Stimulated activated naive B cell treated with anti-CD40 and anti-IgM and Interleukin-4, amounts not matched to agents 10 μg/mL and 1 μg/mL and 100 μg/mL, for 72 hours (primary cell): Measurements from ENCODE around the gene ASCL2.

Experiments
- ATAC-seq, 2 donors: fragments of 150-1000 bp; cut with Tn5 transposase; replicated peaks; 2 replicates each; pipeline ENCODE4 v1.10.0; 2021; ENCODE audit warnings: moderate library complexity in 1 of 2
- DNase-seq: peaks from one replicate; pipeline ENCODE4 v3.0.0; 2021
- H3K27ac Mint-ChIP-seq: one replicate; pipeline ENCODE4 v1.8.0; 2022; ENCODE audit warnings: mild to moderate bottlenecking, mixed read lengths
- H3K27me3 Mint-ChIP-seq, 2 donors: one replicate each; pipeline ENCODE4 v1.8.0; 2022; ENCODE audit warnings: mixed read lengths in 2 of 2
- H3K36me3 Mint-ChIP-seq, 2 donors: one replicate each; pipeline ENCODE4 v1.8.0; 2022; ENCODE audit warnings: mixed read lengths in 2 of 2, mild to moderate bottlenecking in 1 of 2
- H3K4me1 Mint-ChIP-seq, 2 donors: one replicate each; pipeline ENCODE4 v1.8.0; 2022; ENCODE audit warnings: mixed read lengths in 2 of 2, mild to moderate bottlenecking in 1 of 2
- H3K4me3 Mint-ChIP-seq, 2 donors: one replicate each; pipeline ENCODE4 v1.8.0; 2022; ENCODE audit warnings: mild to moderate bottlenecking in 2 of 2, mixed read lengths in 2 of 2, moderate library complexity in 1 of 2
- H3K9me3 Mint-ChIP-seq, 2 donors: one replicate each; pipeline ENCODE4 v1.8.0; 2022; ENCODE audit warnings: mixed read lengths in 2 of 2, mild to moderate bottlenecking in 1 of 2

Gene ASCL2

DNA sequence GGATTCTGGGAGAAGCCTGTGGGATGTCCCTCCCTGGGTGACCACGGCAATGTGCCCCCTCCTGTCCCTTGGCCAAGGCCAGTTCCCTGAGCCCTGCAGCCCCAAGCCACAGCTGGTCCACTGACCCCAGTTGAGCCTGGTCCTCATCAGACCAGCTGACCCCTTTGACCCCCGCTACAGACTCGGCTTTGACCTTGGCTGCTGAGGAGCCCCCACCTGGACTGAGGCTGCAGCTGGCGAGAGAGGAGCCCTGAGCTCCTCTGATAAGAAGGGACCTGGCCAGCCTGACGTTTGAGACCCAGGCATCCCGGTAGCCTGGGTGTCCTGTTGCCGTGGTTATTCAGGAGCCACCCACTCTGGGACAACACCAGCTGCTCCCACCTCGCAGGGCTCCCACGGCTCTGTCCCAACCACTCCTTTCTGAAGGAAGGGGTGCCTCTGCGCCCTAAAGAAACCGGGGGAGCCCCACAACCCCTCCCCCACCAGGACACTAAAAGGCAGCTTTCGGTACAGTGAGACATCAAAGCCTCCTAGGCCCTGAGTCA, 3.0 kb downstream of the ASCL2 start:
- Mint-ChIP-seq H3K4me3 (no peak overlapping the region), H3K27me3 (peaks cover 12 to 19% of the 10 kb centered on the region in 2 donors), H3K4me1 (peaks cover 24 to 47% of the 10 kb centered on the region in 2 donors), H3K27ac (no peak overlapping the region), H3K9me3 (no peaks in the 10 kb centered on the region), H3K36me3 (no peaks in the 10 kb centered on the region)
- ATAC-seq: no peak
- DNase-seq: no peak

DNA sequence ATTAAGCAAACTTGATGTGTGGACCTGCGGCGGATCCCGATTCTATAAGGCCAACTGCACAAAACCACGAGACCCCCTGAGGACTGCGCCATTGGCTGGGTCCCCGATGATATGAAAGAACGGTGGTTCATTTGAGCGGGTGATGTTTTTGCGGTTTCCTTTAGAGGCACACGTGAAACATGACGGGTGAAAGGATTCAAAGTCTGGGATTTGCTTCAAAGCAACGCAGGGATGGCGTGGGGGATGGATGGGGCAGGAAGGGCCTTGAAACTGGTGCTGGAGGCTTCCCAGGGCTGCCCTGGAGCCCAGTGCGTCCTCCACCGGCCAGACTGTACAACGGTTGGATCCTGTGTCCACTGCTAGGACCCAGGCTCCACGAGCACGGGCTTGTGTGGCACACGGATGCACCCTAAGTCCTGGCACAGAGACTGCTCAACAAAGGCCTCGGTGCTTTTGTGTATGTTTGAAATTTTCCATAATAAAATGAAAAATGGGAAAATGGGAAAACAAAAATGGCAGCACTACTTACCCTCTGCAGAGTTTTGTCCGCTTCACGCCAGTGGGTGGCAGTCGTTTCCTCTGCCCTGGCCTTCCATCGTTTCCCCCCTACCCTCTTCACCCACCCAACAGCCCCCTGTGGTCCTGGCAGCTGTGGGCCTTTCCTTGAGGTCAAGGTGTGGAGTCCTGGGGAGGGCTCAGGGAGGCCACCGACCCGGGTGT, 3.6 kb downstream of the ASCL2 start:
- no peak overlapping the region for H3K27ac Mint-ChIP-seq
- no peaks in the 10 kb centered on the region for H3K36me3 Mint-ChIP-seq
- H3K9me3 Mint-ChIP-seq: no peaks in the 10 kb centered on the region
- H3K4me1 Mint-ChIP-seq: peaks cover 24 to 46% of the 10 kb centered on the region in 2 donors
- peaks cover 8 to 18% of the 10 kb centered on the region in 2 donors for H3K27me3 Mint-ChIP-seq
- no peak for DNase-seq
- peak overlapping the region; percentile 66 to 74 for H3K4me3 Mint-ChIP-seq
- no peak for ATAC-seq

DNA sequence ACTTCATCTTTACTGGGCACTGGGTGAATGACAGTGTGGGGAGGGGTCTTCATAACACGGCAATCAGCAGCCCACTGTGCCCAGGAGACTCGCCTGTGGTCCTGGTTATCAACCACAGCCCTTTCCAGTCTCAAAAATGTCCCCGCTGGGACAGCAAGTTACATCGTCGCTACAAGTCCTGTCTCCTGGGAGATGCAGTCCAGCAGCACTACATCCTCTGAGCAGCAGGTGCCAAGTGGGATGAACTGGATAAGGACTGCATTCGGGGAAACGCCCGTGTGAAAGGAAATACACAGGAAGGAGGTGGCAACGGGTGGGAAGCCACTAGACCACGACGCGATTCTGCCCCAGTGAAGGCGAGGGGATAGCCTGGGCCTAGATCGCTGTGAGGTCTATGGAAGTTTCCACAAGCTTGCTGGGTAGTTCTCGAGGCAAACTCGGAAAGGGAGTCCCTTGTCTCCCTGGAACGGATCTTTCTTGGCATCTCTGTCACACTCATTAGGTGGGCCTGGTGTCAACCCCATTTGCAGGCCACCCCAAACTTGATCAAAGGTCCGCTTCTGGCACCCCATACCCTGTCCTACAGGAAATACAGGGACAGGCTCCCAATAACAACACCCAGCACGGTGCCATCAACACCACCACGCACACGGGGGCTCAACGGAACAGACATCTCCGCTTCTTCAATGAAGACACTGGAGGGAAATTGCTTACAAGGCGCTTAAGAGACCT, 4.4 kb downstream of the ASCL2 start:
- ATAC-seq (peak in 1 of 2 donors; percentile 1), DNase-seq (no peak)
- H3K4me1 Mint-ChIP-seq: peaks cover 22 to 46% of the 10 kb centered on the region in 2 donors
- H3K27me3 Mint-ChIP-seq: peaks cover 3 to 15% of the 10 kb centered on the region in 2 donors
- H3K4me3 Mint-ChIP-seq: peak overlapping the region; percentile 66 to 74
- no peaks in the 10 kb centered on the region for H3K9me3 Mint-ChIP-seq
- H3K27ac Mint-ChIP-seq: peak overlapping the region; percentile 88
- H3K36me3 Mint-ChIP-seq: no peaks in the 10 kb centered on the region

DNA sequence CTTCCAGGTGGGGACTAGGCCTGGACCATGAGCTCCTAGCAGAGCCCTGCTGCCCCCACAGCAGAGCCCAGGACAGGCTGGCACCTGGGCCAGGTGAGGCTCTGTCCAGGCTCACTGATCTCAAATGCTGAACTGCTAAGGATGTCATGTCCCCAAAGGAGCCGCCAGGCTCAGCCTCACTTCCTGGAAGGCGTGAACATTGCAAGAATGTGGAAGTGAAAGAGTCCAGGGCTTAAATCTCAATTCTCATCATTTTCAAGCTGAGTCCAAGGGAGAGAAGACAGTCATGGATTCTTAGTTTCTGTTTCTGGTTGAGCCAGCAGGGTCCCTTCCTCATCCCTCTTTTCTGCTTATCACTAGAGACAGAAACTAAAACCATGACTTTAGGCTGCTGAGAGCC, 5.0 kb downstream of the ASCL2 start:
- peak; percentile 59 for DNase-seq
- ATAC-seq: peak; percentile 87 to 92
- H3K36me3 Mint-ChIP-seq: no peaks in the 10 kb centered on the region
- H3K27me3 Mint-ChIP-seq: peaks cover 0 to 10% of the 10 kb centered on the region in 2 donors
- peak overlapping the region; percentile 88 for H3K27ac Mint-ChIP-seq
- H3K4me3 Mint-ChIP-seq: peak overlapping the region; percentile 66 to 74
- peaks cover 19 to 44% of the 10 kb centered on the region in 2 donors for H3K4me1 Mint-ChIP-seq
- no peaks in the 10 kb centered on the region for H3K9me3 Mint-ChIP-seq

DNA sequence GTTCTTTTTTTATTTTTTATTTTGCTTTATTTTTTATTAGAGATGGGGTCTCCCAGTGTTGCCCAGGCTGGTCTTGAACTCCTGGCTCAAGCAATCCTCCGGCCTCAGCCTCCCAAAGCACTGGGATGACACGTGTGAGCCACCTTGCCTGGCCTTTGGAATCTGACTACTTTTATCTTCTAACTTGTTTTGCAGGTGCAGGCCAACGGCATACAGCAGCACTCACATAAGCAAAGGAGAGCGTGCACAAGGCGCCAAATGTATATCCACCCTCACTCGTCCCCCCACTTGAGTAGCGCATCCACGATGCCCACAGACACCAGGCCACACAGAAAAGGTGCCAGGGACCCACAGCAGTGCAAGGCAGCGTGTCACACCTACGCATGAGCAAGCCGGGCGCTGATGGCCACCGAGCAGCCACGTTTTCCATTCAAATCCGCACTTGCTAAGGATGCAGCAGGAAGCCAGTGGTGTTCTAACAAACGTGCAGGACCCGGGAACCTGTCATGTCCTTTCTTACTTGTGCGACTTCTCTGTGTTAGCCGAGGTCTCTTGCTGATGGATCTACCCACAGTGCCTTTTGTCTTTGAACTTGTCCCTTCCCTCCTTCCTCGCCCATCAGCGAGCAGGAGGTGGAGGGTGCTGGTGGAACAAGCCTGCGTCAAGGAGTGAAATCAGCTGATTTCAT, 5.9 kb downstream of the ASCL2 start:
- no peak for ATAC-seq
- Mint-ChIP-seq H3K4me3 (no peak overlapping the region), H3K27ac (no peak overlapping the region), H3K36me3 (no peaks in the 10 kb centered on the region), H3K27me3 (peaks cover 0 to 8% of the 10 kb centered on the region in 2 donors), H3K9me3 (no peaks in the 10 kb centered on the region), H3K4me1 (peaks cover 19 to 41% of the 10 kb centered on the region in 2 donors)
- DNase-seq: no peak

DNA sequence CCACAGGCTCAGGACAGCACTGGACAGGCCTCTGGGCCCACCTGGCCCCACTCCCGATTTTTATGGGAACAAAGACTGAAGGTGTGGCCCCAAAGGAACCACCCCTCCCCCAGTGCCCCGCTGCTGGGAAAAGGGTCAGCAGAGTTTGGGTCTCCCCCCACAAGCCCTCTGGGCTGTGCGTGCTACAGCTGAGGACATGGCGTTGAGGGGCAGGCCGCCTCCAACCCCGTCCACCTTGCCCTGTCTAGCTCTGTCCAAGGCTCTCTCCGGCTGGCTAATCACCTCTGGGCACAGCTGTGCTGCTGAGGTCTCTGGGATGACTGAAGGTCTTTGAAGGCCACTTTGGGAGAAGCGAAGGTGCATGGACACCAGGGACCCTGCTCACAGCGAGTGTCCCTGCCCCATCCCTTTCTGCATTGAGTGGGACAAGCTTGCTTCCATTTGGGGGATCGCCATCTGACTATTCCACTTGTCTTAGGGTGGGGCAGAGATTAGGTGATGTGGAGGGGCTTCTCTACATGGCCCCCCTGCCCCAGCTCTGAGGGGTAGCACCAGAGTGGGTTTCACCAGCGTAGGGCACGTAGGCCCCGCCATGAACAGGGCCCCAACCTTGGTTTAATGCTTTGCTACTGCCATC, 6.5 kb downstream of the ASCL2 start:
- Mint-ChIP-seq H3K36me3 (no peaks in the 10 kb centered on the region), H3K9me3 (no peaks in the 10 kb centered on the region), H3K27me3 (peaks cover 0 to 8% of the 10 kb centered on the region in 2 donors), H3K27ac (no peak overlapping the region), H3K4me1 (peaks cover 19 to 37% of the 10 kb centered on the region in 2 donors), H3K4me3 (no peak overlapping the region)
- ATAC-seq (no peak), DNase-seq (no peak)

DNA sequence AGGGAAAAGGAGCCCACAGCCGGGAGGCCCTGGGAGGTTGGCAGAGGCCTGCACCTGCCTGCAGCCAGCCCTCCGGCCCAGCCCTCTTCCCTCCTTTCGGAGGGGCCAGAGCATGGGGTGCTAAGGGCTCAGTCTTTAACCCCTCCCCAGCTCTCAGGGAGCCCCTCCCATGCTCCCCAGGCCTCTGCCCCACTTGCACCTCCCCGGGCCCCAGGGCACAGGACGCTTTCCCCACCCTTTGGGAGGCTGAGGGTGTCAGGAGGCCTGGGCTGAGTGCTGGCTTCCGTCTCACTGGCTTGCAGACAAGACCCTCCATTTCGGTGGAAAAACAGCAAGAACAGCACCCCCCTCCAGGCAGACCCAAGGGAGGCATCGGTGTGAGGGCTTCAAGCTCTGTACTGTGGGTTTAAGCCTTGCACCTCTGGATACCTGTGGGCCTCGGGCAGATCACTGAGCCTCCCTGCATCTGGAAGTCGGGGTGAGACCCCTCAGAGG, 7.3 kb downstream of the ASCL2 start:
- Mint-ChIP-seq H3K4me3 (no peak overlapping the region), H3K27me3 (peaks cover 4 to 14% of the 10 kb centered on the region in 2 donors), H3K36me3 (no peaks in the 10 kb centered on the region), H3K27ac (no peak overlapping the region), H3K4me1 (peaks cover 20 to 37% of the 10 kb centered on the region in 2 donors), H3K9me3 (no peaks in the 10 kb centered on the region)
- DNase-seq (no peak), ATAC-seq (no peak)

DNA sequence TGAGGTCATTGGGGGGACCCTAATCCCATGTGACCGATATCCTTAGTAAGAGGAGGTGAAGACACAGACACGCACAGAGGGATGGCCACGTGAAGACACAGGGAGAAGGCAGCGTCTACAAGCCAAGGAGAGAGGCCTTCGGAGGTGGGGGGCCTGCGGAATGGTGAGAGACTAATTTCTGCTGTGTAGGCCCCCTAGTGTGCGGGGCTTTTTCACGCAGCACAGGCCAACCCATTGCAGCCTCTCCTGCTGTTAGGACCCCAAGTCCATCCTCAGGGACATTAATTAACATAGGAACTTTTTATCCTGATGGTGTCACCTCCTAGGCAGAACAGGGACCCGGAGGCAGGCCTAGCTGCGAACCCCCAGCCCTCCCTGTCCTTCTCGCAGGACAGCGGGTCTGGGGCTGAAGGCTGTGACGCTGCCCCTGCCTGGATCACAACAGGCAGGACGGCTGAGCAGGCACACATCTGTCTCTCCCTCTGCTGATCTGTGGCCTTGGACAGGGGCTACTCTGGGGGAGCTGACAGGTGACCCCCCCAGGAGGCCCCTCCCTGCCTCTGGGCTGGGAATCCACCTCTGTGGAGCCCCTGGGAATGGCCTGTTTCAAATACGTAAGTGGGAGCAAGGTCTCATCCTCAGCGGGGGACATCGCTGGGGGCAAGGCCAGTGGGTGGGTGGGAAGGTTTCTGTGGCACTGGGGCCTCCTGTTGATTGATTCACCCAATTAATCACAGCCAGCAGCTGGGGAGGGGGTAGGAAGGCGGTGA, 7.9 kb downstream of the ASCL2 start:
- no peak overlapping the region for H3K4me3 Mint-ChIP-seq
- no peak overlapping the region for H3K27ac Mint-ChIP-seq

DNA sequence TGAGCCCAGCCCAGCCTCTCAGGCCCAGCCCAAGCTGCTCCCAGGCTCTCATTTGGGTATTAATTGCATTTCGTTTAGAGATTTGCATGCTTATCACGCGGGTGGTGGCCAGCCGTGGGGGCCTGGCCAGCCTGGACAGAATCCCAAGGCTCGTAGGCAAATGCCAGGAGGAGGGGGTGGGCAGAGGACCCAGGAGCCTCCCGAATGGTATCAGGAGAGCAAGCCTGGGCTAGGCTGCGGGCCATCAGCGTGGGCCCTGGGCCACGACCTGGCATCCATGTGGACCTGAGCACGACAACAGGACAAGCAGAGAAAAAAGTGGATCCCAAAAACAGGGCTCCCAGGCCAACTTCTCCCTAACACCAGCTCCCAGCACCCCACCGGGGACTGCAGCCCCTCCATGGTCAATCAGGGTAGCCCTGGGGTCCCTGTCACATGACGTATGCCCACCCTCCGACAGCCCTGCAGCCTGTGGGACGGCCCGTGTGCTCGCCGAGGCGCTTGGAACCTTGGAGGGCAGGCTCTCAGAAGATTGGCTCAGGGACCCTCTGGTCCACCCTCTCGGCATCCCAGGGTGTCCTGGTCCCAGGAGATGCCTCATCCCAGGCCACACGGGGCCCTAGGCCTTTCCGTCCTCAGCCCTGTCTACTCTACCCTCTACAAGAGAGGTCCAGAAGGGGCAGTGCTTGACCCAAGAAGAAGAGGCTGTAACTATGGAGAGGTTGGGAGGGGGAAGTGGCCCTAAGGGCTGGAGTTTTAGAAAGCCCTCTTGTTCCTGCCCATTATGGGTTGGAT, 8.8 kb downstream of the ASCL2 start:
- DNase-seq (no peak), ATAC-seq (no peak)
- Mint-ChIP-seq H3K27ac (no peak overlapping the region), H3K4me3 (no peak overlapping the region), H3K36me3 (no peaks in the 10 kb centered on the region), H3K4me1 (peaks cover 16 to 23% of the 10 kb centered on the region in 2 donors), H3K9me3 (no peaks in the 10 kb centered on the region), H3K27me3 (peaks cover 5 to 14% of the 10 kb centered on the region in 2 donors)

More for the DNA sequence above, 7.9 kb downstream of the ASCL2 start:
- no peak for DNase-seq
- Mint-ChIP-seq H3K36me3 (no peaks in the 10 kb centered on the region), H3K27me3 (peaks cover 5 to 14% of the 10 kb centered on the region in 2 donors), H3K9me3 (no peaks in the 10 kb centered on the region), H3K4me1 (peaks cover 18 to 31% of the 10 kb centered on the region in 2 donors)
- no peak for ATAC-seq

DNA sequence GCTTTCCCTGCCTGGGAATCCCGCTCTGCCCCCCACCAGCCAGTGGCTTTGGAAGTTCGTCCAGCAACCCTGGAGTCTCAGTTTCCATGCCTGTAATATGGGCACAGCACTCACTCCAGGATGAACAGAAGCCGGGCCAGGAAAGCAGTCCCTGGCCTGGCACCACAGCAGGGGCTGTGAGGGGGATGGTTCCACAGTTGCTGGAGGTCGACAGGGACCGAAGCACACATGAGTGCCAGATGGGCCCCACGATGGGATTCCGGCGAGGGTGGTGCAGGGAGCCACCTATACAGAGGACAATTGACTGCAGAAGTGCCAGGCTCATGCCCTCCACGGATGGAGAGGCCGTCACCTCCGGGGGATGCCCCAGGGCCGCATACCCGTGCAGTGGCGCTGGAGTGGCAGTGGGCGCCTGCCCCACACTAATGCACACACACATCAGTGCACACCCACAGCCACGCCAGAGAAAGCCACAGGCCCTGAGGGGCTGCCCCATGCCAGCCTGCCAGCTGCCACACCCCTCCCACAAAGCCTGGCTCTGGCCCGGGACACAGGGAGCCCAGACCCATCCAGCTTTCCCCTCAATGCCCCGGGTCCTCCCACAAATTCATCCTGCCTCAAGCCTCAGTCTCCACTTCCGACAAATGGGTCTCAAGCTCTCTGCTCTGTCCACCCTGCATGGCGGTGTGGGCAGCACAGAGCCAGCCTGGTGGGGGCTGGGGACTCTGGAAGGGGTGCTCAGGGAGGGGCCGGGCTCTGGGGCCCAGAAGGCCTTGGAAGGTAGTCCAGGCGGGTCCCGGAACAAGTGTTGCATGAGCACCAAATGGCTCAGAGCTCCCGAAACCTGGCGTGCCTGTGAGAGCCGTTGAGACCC, 9.7 kb downstream of the ASCL2 start:
- Mint-ChIP-seq H3K27ac (no peak overlapping the region), H3K27me3 (peaks cover 5 to 14% of the 10 kb centered on the region in 2 donors)

DNA sequence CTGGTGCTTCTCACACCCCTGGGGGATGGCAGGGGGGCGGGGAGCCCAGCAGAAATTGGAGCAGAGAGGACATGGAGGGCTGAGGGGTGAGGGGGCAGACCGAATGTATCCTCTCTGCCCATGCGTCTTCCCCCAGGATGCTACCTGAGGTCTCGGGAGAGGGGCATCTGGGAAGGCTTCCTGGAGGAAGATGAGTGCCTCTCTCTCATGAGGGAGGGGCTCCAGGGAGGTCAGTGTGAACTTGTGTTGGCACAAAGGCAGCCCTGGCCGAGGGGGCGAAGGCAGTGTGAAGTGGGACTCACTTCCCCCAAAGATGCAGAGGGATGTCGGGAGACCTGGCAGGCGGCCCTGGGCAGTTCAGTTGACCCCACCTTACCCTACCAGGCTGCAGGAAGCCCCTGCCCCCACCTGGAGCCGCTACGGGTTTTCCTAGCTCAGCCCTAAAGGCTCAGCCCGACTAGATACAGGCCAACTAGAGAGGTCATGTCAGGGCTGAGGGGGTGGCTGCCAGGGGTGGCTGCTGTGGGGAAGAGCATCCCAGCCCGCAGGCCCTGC, 10.4 kb downstream of the ASCL2 start:
- peaks cover 5 to 14% of the 10 kb centered on the region in 2 donors for H3K27me3 Mint-ChIP-seq
- H3K4me1 Mint-ChIP-seq: peaks cover 2 to 7% of the 10 kb centered on the region in 2 donors
- H3K9me3 Mint-ChIP-seq: no peaks in the 10 kb centered on the region
- DNase-seq: no peak
- no peaks in the 10 kb centered on the region for H3K36me3 Mint-ChIP-seq
- no peak overlapping the region for H3K27ac Mint-ChIP-seq
- H3K4me3 Mint-ChIP-seq: no peak overlapping the region
- ATAC-seq: no peak

More for the DNA sequence above, 9.7 kb downstream of the ASCL2 start:
- Mint-ChIP-seq H3K4me3 (no peak overlapping the region), H3K9me3 (no peaks in the 10 kb centered on the region), H3K36me3 (no peaks in the 10 kb centered on the region), H3K4me1 (peaks cover 7 to 14% of the 10 kb centered on the region in 2 donors)
- DNase-seq (no peak), ATAC-seq (no peak)

DNA sequence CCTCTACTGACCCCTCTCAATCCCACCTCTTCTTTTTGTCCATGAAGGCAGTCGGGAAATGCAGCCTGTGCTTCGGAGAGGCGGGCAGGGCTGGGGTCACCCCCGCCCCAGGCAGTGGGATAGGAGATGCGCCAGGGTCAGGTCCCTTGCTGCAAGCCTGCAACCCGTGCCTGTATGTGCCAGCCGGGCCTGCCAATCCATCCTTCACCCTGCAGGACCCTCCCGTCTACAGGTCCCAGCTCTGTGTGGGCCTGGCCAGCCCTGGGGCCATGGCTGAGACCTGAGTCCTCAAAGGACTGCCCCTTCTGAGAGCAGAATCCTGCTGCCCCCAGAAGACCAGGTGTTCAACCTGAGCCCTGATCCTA, 10.9 kb downstream of the ASCL2 start:
- H3K36me3 Mint-ChIP-seq: peaks cover 0 to 2% of the 10 kb centered on the region in 2 donors
- peaks cover 2 to 7% of the 10 kb centered on the region in 2 donors for H3K4me1 Mint-ChIP-seq
- DNase-seq: no peak
- no peak overlapping the region for H3K4me3 Mint-ChIP-seq
- H3K27me3 Mint-ChIP-seq: peaks cover 5 to 14% of the 10 kb centered on the region in 2 donors
- no peak overlapping the region for H3K27ac Mint-ChIP-seq
- ATAC-seq: no peak
- no peaks in the 10 kb centered on the region for H3K9me3 Mint-ChIP-seq
